ENCODE measurements around the gene IL10RA.
"Not testable (repeated sequence)": the region's sequence is repeated elsewhere in the genome, so short reads cannot be mapped to it uniquely, and the experiment has no call there.

The IL10RA gene

DNA sequence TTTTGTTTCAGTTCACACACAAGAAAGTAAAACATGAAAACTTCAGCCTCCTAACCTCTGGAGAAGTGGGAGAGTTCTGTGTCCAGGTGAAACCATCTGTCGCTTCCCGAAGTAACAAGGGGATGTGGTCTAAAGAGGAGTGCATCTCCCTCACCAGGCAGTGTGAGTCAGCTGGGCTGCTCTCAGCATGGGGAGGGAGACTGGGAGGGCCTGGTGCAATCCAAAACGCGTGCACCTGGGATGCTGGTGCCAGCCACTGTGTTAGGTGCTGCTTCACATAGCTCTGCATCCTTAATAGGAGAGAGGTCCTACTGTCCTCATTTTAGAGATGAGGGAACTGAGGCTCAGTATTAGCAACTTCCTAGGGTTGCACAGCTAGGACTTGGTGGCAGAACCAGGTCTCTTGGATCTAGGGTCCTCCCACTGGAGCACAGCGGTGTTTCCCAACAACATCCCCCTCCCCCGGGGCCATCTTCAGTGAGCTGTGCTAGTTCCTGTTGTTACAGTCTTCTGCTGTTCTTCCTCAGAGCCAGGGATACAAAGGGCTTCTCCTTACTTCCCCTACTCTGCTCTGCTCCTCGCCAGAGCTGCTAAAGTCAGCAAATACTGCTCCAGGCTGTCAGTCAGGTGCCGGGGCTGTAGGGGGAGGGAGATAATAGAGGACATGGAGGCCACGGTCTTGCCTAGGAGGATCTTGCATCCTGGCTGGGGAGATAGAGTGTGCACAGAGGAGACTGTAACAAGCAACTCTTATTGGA is 8.0 kb downstream of the IL10RA start:
- DNase-seq = no peak

DNA sequence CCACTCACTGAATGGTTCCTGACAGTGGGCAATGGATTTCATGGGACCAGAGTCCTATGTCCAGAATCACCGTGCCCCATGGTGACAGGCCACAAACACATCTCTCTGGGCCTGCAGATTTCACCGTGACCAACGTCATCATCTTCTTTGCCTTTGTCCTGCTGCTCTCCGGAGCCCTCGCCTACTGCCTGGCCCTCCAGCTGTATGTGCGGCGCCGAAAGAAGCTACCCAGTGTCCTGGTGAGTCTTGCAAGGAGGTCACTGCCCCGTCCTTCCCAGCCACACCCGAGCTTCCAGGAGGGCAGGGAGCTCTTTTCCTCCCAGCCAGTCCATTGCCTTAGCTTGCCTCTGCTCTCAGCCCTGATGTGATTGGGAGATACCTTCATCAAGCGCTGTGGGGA is 9.3 kb downstream of the IL10RA start:
- no peak for DNase-seq

DNA sequence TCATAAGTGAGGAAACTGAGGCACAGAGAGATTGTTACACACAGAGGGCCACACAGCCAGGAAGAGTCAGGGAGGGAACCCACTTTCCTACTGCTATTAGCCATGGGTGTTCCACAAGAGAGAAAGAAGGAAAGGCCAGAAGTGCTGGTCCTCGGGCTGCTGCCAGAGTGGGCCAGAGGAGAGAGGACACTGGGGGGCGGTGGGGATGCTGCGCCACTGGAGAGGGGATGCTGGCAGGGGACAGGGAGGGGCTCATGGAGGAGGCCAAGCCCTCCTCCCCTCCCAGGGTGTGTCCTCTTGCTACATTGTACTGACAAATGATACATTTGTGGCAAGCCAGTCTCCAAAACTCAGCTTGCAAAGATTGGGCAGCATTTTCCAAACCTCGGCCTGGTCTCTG is 9.9 kb downstream of the IL10RA start:
- no peak for DNase-seq

GRCh38 chr11:117997406-117997805 is 11.2 kb downstream of the IL10RA start:
- DNase-seq = no peak

- no peak for DNase-seq
Observed at GRCh38 chr11:117997823-117998579, 11.8 kb downstream of the IL10RA start.

- no peak for DNase-seq
Observed at GRCh38 chr11:117998664-117999353, 12.6 kb downstream of the IL10RA start.

GRCh38 chr11:117999354-117999993 is 13.3 kb downstream of the IL10RA start:
- no peak for DNase-seq

DNA sequence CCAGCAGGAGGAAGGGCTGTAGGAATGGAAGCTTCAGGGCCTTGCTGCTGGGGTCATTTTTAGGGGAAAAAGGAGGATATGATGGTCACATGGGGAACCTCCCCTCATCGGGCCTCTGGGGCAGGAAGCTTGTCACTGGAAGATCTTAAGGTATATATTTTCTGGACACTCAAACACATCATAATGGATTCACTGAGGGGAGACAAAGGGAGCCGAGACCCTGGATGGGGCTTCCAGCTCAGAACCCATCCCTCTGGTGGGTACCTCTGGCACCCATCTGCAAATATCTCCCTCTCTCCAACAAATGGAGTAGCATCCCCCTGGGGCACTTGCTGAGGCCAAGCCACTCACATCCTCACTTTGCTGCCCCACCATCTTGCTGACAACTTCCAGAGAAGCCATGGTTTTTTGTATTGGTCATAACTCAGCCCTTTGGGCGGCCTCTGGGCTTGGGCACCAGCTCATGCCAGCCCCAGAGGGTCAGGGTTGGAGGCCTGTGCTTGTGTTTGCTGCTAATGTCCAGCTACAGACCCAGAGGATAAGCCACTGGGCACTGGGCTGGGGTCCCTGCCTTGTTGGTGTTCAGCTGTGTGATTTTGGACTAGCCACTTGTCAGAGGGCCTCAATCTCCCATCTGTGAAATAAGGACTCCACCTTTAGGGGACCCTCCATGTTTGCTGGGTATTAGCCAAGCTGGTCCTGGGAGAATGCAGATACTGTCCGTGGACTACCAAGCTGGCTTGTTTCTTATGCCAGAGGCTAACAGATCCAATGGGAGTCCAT is 14.1 kb downstream of the IL10RA start:
- DNase-seq = no peak

DNA sequence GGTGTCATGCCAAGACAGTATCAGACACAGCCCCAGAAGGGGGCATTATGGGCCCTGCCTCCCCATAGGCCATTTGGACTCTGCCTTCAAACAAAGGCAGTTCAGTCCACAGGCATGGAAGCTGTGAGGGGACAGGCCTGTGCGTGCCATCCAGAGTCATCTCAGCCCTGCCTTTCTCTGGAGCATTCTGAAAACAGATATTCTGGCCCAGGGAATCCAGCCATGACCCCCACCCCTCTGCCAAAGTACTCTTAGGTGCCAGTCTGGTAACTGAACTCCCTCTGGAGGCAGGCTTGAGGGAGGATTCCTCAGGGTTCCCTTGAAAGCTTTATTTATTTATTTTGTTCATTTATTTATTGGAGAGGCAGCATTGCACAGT is 14.6 kb downstream of the IL10RA start:
- no peak for DNase-seq

DNA sequence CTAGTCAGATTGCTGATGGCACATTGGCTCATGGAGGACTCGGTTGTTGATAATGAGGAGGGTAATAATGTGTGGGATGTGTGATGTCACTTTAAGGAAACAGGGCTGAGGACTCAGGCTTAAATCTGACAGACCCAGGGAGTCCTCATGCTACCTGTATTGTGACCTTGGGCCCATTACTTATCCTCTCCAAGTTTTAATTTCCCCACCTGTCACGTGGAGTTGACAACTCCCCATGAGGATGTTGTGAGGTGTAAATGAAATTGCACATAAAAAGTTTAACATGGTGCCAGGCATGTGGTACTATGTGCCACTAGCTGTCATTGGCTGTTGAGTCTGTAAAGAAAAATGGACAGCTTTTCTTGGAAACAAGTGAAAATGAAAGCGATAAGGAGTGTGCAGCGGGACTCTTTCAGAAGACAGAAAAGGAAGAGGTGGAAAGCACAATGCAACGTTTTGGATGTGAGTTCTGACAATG is 15.3 kb downstream of the IL10RA start:
- DNase-seq = no peak

DNA sequence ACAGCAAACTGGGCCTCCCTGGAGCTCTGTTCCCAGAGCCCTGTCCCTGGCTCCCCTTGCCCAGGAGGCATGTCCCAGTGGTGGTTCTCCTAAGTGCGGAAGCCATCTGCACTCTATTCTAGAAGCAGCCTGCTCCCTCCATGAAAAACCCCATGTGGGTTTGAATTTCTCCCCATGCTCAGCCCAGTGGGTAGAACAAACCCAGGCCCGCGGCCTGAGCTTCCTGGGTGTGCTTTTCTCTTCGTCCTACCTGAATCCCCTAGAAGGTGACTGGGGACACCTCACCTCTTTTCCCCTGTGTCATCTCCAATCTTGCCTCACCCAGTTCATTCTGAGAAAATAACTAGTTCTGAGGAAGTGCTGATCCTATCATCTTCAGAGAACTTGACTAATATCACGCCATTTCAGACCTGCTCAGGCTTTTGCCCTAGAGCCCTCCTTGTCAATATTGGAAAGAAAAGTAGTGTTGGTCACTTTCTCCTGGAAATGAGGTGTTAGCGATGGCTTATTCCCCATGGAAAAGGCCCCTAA is 15.9 kb downstream of the IL10RA start:
- DNase-seq = peak in 2 of 4 experiments; percentile 27 to 37

- DNase-seq = peak in 2 of 4 experiments; percentile 25 to 42
Observed at GRCh38 chr11:118002541-118003423, 16.6 kb downstream of the IL10RA start.

DNA sequence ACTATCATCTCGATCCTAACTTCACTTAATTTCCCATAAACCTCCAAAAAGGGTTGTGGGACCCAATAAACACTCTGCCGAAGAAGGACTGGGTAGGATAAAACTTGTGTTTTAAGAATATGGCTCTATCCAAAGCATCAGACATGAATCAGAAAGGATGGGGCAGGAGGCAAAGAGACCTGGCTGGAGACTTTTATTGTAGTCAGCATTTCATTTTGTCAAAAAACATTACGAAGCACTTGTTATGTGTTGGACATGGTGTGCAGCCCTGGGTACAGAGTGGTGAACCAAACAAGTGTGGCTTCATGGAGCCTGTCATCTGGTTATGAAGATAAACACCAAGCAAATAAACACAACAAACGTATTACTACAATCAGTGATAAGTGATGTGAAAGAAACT is 17.3 kb downstream of the IL10RA start:
- DNase-seq = no peak

DNA sequence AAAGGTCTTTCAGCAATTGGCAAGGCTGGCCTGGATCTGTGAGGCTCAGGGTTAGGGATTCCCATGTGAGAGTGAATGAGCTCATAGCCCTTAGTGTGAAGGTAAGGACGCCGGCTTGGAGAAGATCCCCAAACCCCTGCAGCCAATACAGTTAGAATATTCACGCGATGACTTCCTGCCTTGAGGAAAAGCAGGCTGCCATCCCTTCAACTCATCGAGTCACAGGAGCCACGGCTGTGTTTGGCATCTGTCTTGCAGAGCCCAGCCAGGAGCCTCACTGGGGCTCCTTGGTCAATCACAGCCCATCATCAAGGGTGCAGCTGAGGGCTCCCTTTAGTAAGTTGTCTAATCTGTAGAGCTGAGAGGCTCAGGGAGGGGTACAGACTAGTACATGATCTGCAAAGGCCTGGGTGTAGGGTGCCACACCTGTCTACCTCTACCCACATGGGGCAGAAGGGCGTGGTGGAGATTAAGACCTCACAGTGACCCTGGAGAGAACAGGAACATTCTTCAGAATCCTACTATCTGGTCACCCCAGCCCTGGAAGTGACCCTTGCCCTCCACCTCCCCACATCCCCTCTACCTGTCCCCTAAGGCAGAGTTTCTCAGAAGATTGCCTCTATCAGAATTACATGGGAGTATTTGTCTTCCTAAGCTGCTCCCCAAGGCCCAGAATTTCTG is 18.5 kb downstream of the IL10RA start:
- no peak for DNase-seq

DNA sequence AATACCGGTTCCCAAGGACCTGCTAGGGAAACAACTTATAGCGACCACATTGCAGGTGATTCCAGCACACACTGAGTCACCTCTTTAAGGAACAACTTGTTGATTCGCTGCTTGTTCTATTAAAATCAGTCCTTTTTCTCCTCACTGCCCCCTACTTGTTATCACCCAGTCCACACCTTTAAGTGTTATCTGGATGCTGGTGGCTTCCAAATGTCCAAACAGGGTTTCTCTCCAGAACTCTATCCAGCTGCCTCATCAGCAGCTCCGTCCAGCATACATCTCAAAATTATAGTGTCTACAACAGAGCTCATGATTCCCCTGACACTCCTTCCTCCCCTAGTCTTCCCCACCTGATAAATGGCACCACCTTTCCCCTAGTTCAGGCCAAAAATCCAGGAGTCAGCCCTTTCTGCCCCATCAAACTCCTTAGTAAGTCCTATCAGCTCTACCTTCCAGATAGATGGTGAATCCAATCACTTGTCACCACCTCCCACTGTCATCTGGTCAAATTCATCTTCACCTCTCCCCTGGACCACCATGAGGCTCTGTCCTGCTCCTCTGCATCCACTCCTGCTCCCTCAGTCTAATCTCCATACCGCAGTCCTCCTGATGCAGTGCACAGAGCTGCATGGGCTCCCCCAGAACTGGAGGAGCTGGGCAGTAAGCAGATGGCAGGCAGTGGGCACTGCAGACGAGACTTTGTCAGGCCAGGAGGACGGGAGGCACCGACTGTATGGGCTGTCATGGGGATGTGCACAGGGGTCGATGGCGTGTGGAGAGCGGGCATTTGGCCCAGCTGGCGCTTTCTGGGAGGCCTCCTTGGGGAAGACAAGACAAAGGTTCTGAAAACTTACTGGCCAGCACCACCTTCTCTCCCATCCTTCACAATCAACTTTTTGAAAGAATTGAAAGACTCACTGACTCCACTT is 19.3 kb downstream of the IL10RA start:
- DNase-seq = no peak

GRCh38 chr11:118006153-118006534 is 19.9 kb downstream of the IL10RA start:
- DNase-seq = no peak

DNA sequence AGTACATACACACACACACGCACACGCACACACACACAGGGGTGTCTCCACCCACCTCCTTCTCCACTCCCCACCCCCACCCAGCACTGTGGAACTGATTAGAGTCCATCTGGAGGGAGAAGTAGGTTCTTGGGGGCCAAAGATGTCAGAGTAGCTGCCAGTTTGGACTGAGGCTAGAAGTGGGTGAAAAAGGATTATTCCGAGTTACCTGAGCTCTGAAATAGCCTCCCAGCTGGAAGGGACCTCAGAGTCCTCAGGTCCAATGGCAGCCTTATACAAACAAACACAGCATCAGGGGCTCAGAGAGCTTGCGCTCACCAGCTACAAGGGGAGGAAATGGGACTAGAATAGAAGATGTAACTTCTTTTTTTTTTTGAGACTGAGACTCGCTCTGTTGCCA is 20.8 kb downstream of the IL10RA start:
- no peak for DNase-seq

- DNase-seq = not testable (repeated sequence)
Observed at GRCh38 chr11:118007563-118008270, 21.5 kb downstream of the IL10RA start.

Measured in activated CD4-positive, CD25-positive, alpha-beta regulatory T cell (primary cell).